Stomach (tissue), 4 donors: ENCODE measurements around the gene MRPL23.

Experiments used
- EP300 ChIP-seq: sonication (generic); formaldehyde crosslinking; IDR thresholded peaks from one replicate; pipeline ENCODE4 v1.6.1; 2017; ENCODE audit warnings: antibody characterized with exemption
- POLR2AphosphoS5 ChIP-seq, 3 donors: sonication (generic); formaldehyde crosslinking; IDR thresholded peaks; one replicate each; pipeline ENCODE4 v1.6.1; 2016; ENCODE audit warnings: antibody characterized with exemption in 3 of 3
- TF ChIP-seq, protein P1 (sequence below), 7 experiments: fragments of 450-650 bp in 4 of 7; fragments of 200-600 bp in 3 of 7; sonication (generic) in 3 of 7; IDR thresholded peaks; one replicate each; pipeline ENCODE4 v1.5.1; 2016 to 2019; ENCODE audit warnings: antibody characterized with exemption in 7 of 7, control low read depth in 2 of 7, mild to moderate bottlenecking in 1 of 7

DNA sequence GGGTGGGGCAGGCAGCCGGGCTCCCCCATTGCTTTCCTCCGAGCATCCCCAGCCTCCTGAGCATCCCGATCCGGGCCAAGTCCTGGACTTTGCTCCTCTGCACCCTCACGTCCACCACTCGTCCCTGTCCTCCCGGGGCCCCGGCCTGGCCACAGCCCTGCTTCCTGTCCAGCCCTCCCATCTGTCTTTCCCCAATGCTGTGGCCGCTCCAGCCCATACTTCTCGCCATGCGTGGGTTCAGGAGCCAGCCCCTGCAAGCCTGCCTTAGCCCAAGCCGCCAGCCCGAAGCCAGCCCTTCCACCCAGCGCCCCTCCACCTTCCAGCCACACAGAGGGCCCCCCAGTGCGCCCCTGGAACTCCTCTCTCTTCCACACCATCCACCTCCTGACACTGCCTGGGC lies 23.8 kb downstream of the MRPL23 start:
- TF ChIP-seq POLR2AphosphoS5 (IDR thresholded peaks at IDR 0.05) (no peak), EP300 (no peak)
- TF ChIP-seq, protein P1, sequence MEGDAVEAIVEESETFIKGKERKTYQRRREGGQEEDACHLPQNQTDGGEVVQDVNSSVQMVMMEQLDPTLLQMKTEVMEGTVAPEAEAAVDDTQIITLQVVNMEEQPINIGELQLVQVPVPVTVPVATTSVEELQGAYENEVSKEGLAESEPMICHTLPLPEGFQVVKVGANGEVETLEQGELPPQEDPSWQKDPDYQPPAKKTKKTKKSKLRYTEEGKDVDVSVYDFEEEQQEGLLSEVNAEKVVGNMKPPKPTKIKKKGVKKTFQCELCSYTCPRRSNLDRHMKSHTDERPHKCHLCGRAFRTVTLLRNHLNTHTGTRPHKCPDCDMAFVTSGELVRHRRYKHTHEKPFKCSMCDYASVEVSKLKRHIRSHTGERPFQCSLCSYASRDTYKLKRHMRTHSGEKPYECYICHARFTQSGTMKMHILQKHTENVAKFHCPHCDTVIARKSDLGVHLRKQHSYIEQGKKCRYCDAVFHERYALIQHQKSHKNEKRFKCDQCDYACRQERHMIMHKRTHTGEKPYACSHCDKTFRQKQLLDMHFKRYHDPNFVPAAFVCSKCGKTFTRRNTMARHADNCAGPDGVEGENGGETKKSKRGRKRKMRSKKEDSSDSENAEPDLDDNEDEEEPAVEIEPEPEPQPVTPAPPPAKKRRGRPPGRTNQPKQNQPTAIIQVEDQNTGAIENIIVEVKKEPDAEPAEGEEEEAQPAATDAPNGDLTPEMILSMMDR (IDR thresholded peaks at IDR 0.05): no peak
